Measurements from ENCODE around the gene NCOA5.

Gene NCOA5

GRCh38 chr20:46089417-46090388 lies at the start of gene NCOA5:
TSS of gene NCOA5 (minus strand) at chr20:46089962. CDS start at chr20:46079424, 10,538 bp downstream.
- peak; percentile 98 for DNase-seq (ENCODE audit: low spot score)

DNA sequence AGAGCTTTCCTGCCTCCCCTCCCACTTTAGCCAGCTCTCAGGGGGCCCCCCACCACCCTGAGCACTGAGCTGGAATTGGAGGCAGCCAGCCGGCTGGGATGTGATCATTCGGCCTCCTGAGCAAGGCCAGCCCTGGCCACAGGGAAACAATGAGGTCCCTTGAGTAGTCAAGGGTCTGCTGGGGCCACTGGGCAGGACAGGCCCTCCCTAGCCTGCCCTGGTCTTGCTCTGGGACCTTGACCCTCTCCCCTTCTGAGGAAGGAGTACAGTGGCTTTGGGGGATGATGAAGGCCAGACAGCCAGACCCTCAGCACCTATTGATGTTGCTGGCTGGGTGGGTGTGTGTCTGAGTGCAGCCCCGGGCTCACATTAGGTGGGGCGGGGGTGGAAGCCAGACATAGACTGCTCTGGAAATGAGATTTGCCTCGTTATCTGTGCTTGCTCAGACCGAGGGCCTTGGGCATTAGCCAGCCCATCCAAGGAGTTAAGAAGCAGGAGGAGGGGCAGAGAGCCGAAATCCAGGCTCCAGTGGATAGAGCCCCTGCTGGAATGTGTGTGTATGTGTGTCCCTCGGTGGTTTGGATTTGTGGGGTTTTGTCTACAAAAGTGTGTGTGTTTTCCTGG lies 49.6 kb upstream of the NCOA5 start:
- no peak for DNase-seq (ENCODE audit: low spot score)

GRCh38 chr20:46137816-46138215 lies 48.1 kb upstream of the NCOA5 start:
- DNase-seq (ENCODE audit: low spot score): no peak

DNA sequence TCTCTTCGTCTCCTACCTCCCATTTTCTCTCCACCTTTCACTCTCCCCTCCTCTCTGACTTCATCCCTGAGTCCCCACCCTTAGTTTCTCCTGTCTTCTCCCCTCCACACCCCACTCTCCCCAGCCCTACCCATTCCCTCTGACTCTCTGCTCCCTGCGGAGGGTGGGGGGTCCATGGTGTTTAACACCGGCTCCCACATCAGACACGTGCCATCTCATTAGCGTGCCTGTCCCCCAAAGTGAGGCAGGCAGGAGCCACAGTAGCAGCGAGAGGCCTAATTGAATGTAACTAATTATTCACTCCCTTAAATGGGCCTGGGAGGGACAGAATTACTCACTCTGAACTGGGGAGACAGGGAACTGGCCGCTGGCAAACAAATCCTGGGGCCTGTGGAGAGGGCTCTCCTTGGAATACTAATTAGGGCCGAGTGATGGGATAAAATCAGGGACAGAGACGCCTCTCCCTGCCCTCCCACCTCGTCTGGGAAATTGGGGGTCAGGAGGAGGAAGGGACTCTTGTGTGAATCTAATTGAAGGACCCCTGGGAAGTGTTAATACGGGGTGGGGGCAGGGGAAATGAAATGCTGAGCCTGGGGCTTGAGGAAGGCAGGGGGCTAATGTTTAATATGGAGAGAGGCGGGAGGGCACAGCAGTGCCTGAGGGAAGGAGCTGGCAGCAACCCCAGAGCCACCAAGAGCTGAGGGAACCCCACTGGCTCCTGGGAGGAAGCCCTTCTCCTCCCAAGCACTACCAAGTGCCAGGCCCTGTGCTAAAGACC lies 46.3 kb upstream of the NCOA5 start:
- DNase-seq (ENCODE audit: low spot score): peak; percentile 31

GRCh38 chr20:46134716-46135115 lies 45.0 kb upstream of the NCOA5 start:
- no peak for DNase-seq (ENCODE audit: low spot score)

DNA sequence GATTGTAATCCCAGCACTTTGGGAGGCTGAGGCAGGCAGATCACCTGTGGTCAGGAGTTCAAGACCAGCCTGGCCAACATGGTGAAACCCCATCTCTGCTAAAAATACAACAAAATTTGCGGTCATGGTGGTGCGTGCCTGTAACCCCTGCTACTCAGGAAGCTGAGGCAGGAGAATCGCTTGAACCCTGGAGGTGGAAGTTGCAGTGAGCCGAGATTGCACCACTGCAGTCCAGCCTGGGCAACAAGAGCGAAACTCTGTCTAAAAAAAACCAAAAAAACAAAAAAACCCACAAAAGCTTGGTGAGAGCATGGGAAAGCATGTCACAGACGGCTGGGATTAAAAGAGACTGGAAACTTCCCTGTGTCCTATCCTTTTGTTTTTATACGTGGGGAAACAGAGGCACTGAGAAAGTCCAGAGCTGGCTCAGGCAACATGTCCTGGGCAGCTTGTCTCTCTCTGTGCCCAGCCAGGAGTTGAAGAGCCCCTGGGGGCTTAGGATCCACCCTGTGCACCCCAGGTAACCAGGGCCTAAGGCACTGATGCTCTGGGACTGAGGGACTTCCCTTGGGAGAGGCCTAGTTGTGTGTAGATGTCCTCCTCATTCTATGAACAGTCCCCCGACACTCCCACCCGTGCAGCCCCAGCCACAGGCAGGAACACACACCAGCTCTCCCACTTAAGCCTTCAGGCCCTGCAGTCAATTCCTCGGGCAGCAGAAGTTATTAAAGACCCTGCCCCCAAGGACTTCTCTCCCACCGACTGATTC lies 44.3 kb upstream of the NCOA5 start:
- DNase-seq (ENCODE audit: low spot score): no peak

DNA sequence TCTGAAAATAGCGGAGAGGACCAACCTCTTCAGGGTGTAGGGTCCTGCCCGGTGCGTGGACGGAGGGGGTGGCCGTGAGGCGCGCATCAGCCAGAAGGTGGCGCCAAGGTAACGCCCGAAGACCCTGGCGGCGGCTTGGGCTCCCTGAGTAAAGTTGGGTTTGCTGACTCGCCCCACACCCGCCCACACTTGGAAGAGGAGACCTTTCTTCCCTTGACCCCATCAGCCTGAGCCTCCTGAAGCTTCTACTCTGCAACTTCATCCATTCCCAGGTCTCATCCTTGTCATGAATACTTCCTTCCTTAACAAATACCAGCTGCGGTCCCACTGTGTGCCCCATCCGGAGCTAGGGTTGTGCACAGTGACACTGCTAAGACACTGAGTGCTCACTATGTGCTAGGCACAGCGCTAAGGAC lies 43.0 kb upstream of the NCOA5 start:
- DNase-seq (ENCODE audit: low spot score): peak; percentile 78

- no peak for DNase-seq (ENCODE audit: low spot score)
Observed at GRCh38 chr20:46131396-46131795, 41.6 kb upstream of the NCOA5 start.

DNA sequence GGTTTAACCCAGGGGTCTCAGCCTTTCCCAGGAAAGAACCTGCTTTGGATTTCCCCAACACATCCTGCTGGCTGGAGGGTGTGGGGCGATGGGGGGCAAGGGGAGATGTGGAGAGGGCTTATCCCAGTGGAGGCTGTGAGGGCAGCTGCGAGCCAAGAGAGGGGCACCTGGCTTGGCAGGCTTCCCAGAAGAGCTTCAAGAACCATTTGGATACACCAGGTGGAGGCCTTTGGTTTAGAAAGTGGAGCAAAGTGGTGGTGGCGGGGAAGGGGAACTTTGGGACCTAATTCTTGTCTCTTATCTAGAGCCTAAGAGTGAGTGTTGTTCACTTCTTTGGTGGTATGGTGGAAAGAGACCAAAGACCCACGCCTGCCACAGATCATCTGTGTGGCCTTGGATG lies 40.8 kb upstream of the NCOA5 start:
- no peak for DNase-seq (ENCODE audit: low spot score)

DNA sequence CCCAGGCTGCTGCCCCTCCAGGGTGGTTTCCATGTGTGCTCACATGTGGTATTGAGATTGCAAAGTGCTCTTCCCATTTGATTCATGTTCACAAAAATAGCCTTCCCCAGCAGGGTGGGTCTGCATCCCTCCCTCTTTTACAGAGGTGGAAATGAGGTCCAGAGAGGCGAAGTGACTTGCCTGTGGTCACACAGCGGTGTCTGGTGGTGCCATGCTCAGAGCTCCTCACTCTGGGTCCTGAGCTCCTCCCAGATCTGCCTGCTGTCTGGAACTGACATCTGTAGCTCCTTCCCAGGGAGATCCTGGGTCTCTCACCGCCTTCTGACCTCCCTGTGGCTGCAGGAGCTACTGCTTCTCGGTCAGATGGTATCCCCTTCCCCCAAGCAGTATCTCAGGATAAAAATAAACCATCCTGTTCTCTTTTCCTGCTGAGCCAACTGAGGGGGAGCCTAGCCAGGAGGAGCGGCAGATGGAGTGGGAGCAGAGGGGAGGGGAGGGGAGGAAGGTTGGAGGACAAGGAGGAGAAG lies 40.3 kb upstream of the NCOA5 start:
- DNase-seq (ENCODE audit: low spot score): peak; percentile 22

DNA sequence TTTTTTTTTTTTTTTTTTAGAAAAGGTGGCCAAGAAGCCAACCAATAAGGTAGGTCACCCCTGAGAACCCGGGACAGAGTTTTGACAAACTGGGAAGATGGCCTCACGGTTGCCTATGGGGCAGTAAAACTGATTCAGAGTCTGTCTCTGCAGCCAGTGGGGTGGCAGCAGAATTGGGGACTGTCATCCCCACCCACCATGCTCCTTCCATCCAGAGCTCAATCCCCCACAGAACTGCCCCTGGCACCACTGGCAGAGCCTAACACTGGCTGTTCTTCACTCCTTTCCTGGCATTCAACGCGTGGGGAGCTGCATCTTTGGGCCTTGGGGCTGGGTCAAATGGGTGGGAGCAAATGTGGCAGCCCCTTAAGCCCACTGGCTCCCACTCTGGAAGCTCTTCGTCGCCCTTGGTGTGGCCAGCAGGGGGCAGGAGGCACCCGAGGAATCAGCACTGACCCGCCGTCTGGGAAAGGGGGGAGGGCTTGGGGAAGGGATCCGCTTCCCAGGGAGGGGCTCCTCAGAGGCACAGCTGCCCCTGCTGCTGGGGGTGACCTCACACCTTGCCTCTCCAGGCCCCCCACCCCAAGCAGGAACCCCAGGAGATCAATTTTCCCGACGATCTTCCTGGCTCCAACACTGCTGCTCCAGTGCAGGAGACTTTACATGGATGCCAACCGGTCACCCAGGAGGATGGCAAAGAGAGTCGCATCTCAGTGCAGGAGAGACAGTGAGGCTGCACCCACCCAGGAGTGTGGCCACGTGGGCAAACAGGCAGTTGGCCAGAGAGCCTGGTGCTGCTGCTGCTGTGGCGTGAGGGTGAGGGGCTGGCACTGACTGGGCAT lies 38.8 kb upstream of the NCOA5 start:
- DNase-seq (ENCODE audit: low spot score): peak; percentile 32

- no peak for DNase-seq (ENCODE audit: low spot score)
Observed at GRCh38 chr20:46127396-46128010, 37.7 kb upstream of the NCOA5 start.

DNA sequence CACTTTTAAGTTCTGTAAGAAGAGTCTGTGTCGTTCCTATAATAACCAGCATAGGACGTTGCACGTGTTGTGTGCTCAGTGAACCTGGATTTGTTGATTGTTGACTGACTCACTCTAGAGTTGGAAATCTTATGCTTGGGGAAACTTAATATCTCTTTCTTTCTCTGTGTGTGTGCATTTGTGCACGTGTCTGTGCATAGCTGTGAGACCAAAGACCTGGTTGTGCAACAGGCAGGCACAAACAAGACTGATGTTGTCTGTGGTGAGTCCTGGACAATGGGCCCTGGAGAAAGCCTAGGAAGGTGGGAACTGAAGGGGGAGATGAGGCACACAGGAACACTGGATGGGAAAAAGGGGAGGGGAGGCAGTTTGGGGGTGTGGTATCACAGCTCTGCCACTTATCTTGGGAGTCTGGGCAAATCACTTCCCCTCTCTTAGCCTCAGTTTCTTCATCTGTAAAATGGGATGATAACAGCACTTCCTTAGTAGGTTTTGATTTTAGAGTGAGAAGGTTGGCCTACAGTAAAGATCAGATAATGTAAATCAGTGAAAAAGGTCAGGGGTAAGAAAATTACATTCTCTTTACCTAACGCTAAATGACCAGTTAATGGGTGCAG lies 36.8 kb upstream of the NCOA5 start:
- DNase-seq (ENCODE audit: low spot score): no peak

DNA sequence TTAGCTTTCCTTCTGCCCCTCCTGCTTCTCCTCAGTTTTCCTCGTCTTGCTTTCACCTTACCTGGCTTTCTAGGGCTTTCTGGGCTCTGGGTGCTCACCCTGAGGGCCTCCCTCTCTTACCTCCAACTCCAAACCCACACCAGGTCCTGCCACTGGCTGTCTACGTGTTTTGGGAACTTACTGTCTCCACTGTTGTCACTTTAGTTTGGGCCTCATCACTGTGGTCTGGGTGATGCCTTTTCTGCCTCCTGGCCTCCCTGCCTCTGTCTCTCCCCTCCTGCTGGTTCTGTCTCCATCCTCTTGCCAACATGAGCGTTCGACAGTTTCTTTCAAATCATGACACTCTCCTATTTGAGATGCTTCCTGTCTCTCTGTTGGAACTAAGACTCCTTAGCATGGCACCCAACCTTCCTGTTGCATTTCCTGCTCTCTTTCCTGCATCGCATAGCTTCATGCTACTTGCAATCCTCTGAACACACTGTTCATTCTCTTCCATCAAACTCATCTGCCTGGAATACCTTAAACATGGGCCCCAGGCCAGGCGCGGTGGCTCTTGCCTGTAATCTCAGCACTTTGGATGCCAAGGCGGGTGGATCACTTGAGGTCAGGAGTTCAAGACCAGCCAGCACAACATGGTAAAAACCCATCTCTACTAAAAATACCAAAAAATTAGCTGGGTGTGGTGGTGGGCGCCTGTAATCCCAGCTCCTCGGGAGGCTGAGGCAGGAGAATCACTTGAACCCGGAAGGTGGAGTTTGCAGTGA lies 33.9 kb upstream of the NCOA5 start:
- DNase-seq (ENCODE audit: low spot score): no peak

- DNase-seq (ENCODE audit: low spot score): no peak
Observed at GRCh38 chr20:46122516-46123481, 33.0 kb upstream of the NCOA5 start.

- no peak for DNase-seq (ENCODE audit: low spot score)
Observed at GRCh38 chr20:46122071-46122470, 32.3 kb upstream of the NCOA5 start.

DNA sequence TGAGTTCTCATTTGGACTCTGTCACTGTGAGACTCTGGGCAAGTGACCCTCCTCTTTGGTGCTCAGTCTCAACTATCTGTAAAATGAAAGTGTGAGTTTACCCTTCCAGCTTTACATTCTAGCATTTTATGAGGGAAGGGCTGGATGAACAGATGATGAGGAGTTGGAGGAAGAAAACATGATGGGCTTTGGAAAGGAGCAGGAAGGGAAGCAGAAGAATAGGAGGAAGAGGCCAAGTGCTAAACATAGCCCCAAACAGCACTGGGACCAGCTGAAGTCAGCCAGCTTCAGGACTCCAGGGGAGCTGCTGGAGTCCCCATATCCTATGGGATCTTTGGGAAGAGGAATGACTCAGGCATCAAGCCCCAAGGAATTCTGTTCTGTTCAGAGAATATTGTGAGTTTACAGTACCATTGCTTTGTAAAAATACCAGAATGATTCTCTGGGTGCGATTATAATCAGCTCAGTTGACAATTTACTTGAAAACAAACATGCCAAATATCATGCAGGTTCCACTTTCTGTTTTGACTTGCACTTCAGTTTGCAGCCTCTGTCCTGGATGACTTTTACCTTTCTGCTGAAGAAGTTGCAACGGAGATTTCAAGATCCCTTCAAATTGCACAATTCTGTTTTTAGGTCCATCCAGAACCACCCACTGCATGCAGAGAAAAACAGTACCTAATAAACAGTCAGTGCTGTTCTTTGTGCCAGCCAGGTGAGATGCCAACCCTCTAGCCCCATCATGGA lies 31.6 kb upstream of the NCOA5 start:
- DNase-seq (ENCODE audit: low spot score): no peak
